Superior temporal gyrus (tissue), 1 donor: ENCODE data around the gene LRRC34.

ENCODE experiments used
- DNase-seq: peaks from one replicate; pipeline ENCODE4 v3.0.0-alpha.2; 2016; ENCODE audit errors: extremely low spot score

Gene LRRC34

DNA sequence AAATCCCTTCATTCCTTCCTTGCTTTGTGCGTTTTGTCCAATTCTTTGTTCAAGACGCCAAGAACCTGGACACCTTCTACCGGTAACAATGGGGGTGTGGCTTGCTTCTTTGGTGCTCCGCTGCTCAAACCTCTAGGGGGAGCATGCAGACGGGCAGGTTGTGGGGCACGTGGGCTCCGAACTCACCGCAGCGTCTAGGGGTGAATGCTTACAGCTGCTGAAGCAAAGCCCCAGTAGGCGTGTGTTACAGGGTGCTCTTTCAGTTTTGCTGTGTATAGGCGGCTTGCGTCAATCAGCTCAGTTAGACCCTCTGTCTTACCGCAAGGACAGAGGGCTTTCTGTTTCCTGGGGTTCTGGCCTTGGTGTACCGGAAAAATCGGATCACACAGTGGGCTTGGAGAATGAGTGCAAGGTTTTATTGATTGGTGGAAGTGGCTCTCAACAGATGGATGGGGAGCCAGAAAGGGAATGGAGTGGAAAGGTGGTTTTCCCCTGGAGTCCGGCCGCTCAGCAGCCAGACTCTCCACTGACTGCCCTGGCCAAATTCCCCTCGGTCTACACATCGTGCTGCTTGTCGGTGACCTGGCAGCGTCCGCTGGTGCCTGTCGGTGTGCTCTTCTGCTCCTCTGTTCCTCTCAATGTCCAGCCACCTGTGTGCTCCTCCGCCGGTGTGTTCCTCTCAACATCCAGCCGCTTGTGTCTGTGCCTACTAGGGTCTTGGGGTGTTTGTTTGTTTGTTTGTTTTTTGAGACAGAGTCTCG, 1.2 kb upstream of the LRRC34 start:
- no peak for DNase-seq

DNA sequence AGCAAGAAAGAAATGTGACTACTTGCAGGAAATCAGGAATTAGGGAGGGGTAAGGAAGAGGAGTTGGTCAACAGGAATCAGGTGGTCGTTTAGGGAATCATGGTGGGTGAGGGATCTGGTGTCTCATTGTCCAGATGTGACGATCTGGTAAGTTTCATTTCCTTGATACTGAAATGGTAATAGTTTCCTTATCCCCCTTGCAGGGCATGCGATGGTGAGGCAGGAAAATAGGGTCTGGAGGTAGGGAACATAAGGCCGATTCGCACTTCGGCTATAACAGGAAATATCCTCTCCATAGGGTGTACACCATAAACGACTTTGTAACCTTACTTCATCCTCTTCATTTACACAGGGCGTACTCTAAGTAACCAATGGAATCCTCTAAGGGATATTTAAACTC, 574 bp upstream of the LRRC34 start:
- no peak for DNase-seq

DNA sequence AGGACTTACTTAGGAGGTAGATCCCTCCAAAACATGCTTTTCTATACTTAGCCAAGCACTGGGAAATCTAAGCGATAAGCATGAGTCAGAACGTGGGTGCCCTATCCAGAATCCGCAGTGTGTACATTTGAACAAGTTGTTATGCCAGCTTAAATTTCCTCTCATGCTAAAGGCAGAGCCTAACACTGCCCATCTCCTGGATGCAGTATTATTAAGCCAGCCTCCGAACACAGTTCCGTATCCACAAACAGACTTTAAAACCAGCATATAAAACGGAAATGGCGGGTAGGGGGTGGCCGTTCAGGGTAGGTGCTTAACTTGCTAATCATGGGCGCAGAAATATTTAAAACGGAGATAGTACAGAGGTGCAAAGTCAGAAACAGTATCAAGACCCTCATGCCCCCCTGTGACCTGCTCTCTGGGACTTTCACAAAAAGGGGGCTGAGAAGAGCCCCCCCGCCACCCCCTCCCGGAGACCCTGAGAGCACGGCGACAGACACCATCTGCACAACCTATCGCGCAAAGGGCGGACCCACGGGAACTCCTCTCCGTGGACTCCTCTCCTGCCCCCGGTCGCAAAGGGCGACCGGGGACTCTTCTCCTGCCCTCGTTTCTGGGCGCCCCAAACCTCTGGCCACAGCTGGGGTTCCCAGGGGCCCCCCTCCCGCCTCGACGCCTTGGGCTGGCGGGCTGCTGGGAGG, 923 bp downstream of the LRRC34 start:
- DNase-seq: peak; percentile 75

DNA sequence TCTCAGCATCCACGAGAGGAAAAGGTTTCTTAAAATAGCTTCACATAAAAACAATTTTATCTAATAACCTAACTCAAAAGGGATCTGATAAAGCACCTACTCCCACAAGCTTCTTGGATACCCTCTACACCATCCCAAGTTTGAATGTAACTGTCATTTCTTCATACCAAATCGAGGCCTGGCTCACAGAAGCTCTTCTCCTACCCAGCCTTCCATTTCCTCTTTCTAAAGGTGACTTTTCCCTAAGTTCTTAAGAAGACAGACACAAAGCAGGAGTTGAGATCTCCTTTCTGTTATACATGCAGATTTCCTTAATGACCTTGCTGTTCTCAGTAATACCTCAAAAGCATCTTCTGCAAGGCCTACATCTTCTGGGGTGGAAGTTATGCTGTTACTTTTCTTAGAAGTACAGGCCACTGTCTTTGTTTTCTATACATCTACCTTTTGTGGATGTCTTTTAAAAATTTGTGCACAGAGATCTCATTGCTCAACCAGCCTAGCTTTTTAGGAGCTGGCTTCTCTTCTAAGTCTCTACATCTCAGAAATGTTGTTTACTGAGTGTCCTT, 3.4 kb downstream of the LRRC34 start:
- no peak for DNase-seq

DNA sequence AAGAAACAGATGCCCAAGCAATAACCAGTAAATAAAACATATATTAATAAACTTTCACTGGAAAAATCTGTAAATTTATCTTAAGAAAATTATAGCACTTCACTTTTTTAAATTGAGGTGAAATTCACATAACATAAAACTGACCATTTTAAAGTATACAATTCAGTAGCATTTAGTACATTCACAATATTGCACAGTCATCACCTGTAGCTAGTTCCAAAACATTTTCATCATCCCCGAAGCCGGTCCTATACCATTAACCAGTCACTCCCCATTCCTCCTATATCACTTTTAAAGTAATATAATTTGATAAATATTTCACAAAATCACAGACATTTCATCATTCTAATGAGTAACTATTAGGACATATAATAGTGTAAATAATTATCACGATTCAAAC, 8.0 kb downstream of the LRRC34 start:
- DNase-seq: no peak

DNA sequence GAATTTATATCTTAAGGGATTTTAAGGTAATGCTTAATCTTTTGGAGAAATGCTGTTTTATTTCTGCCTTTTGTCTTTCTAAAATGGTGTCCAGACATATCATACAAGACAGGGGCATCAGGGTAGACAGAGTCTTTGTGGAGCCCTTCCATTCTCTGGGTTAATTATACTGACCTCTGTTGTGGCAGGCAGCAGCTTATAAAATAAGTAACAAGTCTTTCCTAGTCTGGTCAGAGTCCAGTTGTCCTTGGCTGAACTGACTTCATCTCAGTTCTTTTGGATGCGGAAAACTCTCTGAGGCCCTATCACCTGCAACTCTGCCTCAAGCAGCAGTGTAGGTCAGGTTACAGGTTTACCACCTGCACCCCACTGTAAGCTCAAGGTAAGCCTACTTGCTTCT, 20.3 kb downstream of the LRRC34 start:
- no peak for DNase-seq

DNA sequence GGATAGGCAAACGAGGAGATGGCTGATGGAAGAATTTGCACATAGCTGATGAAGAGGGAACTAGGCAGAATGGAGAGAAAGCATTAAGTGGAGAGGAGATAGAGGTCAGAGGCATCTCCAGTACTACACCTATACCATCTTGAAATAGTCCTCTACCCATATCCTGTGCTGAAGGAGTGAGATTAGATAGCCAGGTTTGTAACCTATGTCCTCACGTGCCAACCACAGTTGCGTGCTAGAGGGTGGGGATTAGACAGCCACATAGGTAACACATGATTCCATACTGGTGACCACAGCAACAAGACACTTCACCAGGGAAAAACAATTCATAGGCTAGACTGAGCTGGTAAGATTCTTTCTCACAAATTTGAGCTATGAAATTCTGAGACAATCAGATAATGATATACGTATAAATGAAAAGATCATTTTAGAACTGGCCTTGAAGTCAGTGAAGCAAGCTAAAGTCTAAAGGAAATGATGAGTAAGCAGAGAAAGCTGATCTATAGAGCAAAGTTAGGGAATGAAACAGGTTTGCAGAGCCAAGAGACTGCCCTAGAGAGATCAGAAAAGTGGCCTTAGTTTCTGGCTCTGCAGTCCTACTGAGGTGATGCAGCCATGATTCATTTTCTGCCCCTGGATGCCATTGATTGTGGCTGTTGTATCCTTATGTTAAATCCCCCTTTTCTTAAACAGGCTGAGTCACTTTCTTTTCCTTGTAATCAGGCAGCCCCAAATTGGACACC, 21.8 kb downstream of the LRRC34 start:
- no peak for DNase-seq

DNA sequence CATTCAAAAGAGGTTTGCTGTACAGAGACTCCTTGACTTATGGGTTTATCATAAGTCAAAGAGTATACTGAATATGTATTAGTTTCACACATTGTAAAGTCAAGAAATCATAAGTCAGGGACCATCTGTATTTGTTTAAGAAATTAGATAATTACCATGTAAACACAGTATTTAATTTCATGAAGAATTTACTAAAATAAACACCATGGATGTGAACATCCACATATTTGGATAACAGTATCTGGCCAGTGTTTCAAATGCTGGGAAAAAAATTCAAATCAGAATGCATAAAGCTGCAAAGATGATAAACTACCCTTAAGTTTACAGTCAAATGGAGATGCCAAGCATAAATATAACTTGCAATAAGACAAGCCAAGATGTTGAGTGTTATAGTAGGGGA, 22.5 kb downstream of the LRRC34 start:
- DNase-seq: no peak

DNA sequence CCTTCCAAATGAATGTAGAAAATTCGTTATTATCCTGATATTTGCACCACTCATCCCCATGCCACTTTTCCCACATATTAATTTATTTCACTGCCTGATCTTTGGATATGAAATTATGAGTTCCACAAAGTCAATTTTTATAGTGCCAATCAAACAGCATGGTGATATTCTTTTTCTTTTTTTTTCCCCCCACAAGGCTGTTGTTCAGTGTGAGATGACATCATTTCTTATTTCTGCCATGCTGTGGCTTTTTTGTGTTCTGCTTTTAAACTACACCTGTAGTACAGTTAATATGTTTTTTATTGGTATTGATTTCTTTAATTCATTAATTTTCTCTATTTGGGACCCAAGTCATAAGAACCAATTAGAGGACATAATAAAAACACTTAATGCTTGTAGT, 24.9 kb downstream of the LRRC34 start:
- no peak for DNase-seq

DNA sequence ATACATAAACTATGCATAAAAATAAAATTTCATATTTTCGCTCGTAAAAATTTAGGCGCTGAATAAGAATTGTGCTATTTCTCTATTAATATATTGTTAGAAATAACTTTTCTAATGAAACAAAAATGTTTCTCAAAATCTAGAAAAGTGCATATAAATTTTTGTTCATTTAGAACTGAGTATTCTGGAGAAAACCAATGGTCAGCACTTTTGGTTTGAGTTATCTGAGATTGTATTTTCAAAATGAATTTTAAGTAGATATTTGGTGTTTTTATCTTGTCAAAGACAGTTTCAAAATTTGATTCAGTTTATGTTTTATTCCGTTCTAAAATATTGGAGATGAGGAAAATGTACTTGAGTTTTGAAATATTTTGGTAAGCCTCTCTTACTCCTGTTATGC, 25.6 kb downstream of the LRRC34 start:
- no peak for DNase-seq

DNA sequence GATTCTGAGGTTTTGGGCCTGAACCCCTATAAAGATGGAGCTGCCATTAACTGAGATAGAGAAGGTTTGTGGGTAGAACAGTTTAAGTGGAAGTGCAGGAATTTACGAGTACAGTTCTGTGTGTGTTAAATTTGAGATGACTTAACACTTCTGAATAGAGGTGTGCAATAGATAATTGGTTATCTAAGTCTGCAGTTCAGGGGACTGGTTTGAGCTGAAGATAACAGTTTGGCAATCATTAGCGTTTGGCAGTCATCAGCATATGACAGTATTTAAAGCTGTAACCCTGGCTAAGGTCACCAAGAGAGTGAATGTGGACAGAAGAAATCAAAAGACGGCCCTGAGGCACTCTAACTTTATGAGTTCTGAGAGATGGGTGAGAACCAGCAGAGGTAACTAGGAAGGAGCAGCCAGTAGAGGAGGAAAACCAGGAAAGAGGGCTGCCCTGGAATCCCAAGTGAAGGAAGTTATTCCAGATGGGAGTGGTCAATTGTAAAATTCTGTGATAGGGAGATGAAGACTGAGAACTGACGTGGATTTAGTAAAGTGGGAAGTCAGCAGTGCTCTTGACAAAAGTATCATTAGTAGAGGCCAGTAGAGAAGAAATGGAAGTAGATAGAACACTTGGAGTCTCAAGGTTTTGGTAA, 31.4 kb downstream of the LRRC34 start:
- DNase-seq: no peak

DNA sequence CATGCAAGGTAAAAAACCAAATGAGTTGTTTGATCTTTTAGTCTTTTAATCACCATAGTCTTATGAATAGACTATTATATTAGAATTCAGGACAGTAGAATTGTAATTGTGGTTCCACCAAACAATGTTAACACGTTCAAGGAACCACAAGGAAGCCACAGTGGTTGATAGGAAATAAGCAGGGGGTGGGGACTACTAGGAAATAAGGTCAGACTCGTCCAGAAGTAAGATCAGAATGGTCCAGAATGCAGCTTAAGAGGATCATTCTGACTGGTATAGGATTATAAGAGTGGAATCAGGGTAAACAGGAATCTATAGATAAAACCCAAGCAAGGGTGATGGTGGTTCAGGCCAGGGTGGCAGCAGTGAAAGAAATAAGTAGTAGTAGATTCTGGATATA, 32.0 kb downstream of the LRRC34 start:
- no peak for DNase-seq

DNA sequence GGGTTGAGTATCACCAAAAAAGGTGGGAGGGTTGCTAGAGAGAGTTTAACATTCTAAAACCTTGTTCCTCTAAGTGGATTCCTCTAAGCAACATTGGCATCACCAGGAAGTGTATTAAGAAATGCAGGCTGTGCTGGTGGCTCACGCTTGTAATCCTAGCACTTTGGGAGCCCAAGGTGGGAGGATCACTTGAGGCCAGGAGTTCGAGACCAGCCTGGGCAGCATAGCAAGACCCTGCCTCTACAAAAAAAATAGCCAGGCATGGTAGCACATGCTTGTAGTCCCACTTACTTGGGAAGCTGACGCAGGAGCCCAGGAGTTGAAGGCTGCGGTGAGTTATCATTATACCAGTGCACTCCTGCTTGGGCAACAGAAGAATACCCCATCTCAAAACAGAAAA, 34.9 kb downstream of the LRRC34 start:
- DNase-seq: no peak

DNA sequence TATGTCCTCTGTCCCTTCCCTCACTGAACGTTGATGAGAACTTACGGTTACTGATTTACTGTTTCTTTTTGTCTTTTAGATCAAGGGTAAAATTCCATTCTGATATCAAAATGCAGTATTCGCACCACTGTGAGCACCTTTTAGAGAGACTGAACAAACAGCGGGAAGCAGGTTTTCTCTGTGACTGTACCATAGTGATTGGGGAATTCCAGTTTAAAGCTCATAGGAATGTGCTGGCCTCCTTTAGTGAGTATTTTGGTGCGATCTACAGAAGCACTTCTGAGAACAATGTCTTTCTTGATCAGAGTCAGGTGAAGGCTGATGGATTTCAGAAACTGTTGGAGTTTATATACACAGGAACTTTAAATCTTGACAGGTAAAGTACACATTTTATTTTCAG, 38.5 kb downstream of the LRRC34 start:
- DNase-seq: no peak

DNA sequence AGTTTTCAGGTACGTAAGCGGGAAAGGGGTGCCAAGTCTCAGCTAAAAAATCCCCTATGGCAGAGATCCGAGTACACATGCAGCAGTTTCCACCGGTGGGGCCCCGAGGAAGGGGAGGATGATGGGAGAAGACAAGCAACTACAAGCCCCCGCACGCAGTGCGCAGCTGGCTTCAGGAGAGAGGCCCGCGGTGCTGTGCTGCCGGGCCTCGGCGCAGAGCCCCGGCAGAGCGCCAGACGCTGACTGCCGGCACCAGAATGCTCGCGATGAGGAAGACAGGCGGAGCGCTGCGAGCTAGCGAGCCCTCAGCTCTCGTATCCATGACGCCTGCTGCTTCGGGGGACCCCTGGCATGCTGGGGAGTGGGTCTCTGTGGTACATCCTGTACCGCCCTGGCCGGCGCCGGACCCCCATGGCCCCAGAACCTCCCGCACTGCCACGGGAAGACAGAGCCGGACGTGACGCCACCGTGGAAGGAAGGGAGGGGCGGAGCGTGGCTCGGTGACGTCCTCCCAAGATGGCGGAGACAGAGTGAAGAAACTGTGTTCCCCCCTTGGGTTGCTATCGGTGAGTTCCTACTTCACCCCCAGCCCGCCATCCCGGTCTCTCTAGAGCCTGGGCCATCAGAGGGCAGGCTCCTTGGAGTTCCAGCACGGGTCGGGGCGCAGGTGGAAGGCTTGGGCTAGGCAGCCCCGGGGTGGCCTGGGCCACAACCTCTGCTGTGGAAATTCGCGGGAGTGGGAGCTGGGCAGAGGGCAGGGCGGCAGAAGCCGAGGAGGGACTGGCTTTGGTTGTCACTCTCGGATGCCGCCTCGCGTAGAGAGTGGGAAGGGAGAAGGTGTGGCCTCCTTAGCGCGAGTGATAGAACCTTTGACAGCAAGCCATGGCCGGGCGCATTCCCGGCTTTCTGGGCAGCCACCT, 39.5 kb downstream of the LRRC34 start, which contains the start of gene MYNN:
Gene MYNN (plus strand): TSS at position 500 of the 920 bp plus-strand sequence. CDS start 900 bp downstream, outside the sequence.
- peak; percentile 97 for DNase-seq

DNA sequence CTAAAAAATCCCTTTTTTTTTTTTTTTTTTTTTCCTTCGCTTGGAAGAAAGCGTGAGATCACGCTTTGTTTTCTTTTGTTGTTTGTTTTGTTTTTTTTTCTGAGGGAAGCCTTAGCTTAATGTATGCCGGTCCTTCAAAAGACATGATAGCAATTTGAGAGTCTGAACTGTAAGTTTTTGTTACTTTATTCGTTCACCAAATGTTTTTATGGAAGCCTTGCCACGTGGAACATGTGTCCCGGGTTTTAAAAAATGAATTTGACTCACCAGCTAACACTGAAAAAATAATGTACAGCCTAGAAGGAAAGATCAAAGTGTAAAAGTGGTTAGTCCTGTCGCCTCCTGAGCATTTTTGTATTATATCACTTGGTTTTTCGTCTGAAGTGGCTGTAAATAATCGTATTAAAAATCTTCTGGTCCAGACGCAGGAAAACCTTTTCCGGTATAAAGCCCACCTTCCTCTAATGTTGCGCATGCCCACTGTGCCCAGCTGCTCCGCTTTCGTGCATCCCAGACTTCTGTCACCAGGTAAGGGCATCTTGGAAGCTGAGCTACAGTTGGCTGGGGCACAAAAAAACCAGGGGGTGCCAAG, 40.3 kb downstream of the LRRC34 start:
- peak; percentile 88 for DNase-seq

DNA sequence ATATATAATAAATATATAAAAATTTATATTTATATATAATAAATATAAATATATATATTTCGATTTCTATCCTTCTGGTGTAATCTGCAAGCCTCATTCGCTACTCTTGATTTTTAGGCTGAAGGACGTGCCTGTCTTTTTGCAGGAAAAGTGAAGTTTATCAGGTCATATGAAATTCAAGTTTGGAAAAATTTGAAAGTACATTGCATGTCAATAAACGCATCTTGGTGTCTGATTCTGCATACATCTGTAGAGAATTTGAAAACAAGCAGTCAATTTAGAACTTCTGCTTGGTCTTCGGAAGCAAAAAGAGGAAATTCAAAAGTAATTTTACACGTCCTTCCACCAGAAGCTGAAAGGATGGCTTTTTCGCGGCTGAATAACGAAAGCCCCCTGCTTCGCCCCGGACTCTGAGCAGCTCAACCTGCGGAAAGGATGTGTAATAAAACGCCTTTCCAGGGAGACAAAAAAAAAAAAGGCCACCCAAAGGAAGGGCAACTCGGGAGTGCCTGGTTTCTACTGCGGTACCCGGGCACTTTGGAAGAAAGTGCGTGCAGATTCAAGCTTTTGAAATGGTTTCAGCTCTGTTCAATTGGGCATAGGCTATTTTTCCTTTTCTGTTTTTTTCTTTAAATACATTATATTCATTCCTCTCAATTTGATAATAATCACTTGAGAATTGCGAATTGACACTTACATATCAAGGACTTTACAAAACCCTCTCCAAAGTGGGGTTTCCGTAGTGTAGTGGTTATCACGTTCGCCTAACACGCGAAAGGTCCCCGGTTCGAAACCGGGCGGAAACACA, 41.0 kb downstream of the LRRC34 start:
- peak; percentile 97 for DNase-seq

DNA sequence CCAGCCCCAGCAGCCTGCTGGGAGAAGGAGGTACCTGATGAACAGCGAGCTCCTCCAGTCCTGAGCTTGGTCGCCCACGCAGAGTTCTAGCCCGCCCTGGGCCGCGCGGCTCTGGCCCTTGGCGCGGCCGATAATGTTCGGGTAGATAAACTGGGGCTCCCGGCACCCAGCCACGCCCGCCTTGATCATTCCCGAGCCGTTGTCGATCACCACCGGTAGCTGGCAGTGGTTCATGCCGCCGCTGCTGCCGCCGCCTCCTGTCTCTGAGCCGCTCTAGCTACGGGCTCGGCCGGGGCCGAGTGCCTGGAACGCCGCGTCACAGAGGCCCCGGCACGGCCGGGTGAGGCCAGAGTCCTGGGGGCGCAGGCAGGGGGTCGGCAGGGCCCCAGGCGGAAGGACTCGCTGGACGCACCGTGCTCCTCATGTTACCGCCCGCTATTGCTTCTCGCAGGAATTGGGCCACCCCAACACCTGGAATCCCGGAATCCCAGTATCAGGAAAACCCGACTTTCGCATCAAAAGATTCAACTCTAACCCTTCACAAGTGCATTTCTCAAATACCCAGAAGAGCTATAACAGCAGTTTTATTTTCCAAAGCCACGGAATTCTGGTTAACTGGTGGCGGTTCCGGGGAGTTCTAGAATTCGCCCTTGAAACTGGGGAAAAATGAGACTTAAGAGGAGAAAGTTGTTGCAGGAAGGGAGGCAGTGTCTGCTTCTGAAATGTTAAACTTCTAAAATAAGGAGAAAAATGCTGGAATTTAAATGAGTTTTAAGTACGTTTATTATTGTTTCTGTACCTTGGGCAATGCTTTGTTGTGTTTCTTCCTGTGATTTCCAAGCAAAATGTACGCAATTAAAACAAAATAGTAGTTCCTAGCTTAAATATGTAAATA, 43.2 kb downstream of the LRRC34 start, which contains the start of gene ACTRT3:
Gene ACTRT3 (minus strand): TSS at position 275 of the 895 bp plus-strand sequence. CDS start 41 bp downstream, at position 234.
- peak; percentile 79 for DNase-seq
